ENCODE measurements around the gene CAMTA2.

Gene CAMTA2

GRCh38 chr17:4939796-4940554 lies 47.5 kb downstream of the CAMTA2 start, which contains the start of the genes RNF167 and SLC25A11:
Gene RNF167, plus strand, starts transcription at chr17:4940268. Its CDS starts 642 bp downstream, at chr17:4940910.
Gene SLC25A11, minus strand, starts transcription at chr17:4940046. Its CDS starts 136 bp downstream, at chr17:4939910.
- no peak for TF ChIP-seq CTCF (IDR thresholded peaks at IDR 0.05; ENCODE audit: low read depth, low read length)
- peak; percentile 99 for DNase-seq (ENCODE audit: extremely low read depth, low read depth)

DNA sequence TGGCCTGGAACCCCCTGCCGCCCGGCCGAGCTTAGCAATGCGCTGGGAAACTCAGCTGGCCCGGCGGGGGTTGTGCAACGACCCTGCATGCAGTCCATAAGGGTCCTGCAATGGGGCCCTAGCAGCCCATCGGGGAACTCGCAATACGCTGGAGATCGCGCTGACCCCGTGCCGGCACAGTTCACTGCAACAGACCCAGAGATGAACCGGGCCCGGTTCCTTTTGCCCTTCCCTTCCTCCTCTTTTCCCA lies 48.0 kb downstream of the CAMTA2 start:
- no peak for DNase-seq (ENCODE audit: extremely low read depth, low read depth)
- no peak for TF ChIP-seq CTCF (IDR thresholded peaks at IDR 0.05; ENCODE audit: low read depth, low read length)

- TF ChIP-seq CTCF (IDR thresholded peaks at IDR 0.05; ENCODE audit: low read depth, low read length) = no peak
- no peak for DNase-seq (ENCODE audit: extremely low read depth, low read depth)
These were observed 48.6 kb downstream of the CAMTA2 start for GRCh38 chr17:4938688-4939545.

DNA sequence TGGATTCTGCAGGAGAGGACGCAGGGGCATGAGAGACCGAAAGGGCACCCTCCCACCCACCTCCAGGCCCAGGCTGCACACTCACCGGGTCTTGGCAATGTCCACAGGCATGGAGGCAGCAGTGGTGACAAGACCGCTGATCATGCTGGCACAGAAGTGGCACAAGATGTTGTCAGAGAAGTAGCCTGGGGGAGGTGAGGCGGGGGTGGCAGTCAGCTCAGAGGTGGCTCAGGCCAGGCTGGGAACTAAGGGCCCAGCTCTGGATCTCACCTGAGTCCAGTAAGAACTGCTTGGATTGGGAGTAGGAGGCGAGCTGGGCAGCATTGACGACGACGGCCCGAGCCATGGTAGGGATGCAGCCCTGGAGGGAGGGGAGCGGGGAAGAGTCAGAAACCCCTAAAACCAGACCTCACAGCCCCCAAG lies 49.4 kb downstream of the CAMTA2 start:
- TF ChIP-seq CTCF (IDR thresholded peaks at IDR 0.05; ENCODE audit: low read depth, low read length) = no peak
- no peak for DNase-seq (ENCODE audit: extremely low read depth, low read depth)

DNA sequence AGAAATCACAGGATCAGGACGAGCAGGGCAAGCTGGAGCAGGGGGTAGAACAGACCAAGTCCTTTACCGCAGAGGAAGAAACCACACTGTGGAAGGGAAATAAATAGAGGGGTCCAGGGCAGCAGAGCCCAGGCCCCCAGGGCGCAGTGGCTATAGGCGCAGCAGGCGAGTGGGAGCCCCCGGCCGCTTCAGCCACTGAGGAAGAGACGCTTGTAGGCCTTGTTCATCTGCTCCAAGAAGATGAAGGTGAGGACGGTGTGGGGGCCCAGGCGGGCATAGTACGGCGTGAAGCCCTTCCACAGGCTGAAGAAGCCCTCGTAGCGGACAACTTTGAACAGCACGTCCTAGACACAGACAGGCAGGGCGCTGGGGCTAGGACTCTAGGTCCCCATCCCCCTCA lies 49.9 kb downstream of the CAMTA2 start:
- no peak for DNase-seq (ENCODE audit: extremely low read depth, low read depth)
- no peak for TF ChIP-seq CTCF (IDR thresholded peaks at IDR 0.05; ENCODE audit: low read depth, low read length)

DNA sequence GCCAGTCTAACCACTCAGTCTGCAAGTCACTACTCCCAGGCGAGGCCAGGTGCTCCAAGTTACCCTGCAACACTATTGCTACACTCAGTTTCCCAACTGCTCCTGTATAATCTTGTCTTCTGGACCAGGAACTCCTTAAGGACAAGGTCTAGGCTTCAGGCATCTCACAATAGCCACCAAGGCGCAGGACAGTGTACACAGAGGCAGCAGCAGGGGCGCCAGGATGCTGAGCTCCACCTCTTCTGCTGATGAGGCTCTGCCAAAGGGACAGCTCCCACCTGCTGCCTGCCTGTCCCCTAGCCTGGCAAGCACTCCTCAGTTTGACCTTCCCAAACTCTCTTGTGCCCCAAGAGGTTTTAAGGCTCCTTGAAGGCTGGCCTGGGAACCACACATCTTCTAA lies 51.0 kb downstream of the CAMTA2 start:
- no peak for DNase-seq (ENCODE audit: extremely low read depth, low read depth)
- no peak for TF ChIP-seq CTCF (IDR thresholded peaks at IDR 0.05; ENCODE audit: low read depth, low read length)

DNA sequence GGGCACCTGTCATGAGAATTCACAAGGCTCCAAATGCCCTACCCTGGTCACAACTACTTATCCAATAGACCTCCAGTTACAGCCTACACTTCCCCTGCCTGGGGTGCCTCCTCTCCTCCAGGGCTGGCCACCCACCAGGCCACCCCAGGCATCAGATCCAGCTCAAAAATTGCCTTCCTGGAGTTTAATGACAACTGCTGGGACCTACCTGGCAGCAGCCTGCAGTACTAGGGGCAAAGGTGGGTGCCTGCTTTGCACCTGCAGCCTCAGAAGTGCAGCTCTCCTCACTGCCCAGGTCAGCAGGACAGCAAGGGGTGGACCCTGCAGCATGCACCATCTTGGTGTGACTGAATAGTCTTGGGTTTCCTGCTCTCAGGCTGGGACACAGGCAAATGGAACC lies 51.8 kb downstream of the CAMTA2 start:
- no peak for DNase-seq (ENCODE audit: extremely low read depth, low read depth)
- TF ChIP-seq CTCF (IDR thresholded peaks at IDR 0.05; ENCODE audit: low read depth, low read length) = no peak

Measured in AG09319 (cell line).